Measurements from ENCODE around the gene CELSR2. TPM values are rescaled to one million over a fixed set of nuclear protein-coding genes. Genes with fewer than 3 reads are reported as not detected.

The CELSR2 gene
- total and polyA plus RNA-seq, 7 donors: 0.69 to 12.5 (median 6.9) TPM

- intact Hi-C loops (cut with DNase I): no loop called here
- WGBS, 3 donors: 95 to 96% (median 96%) methylated on average over 7 of the region's 7 CpGs
- TF ChIP-seq CTCF (IDR thresholded peaks at IDR 0.05): no peak
- no peak for DNase-seq
- Histone ChIP-seq H3K27ac (no peak overlapping the region), H3K36me3 (ENCODE audit: insufficient read depth in 1 of 2, low read depth in 1 of 2) (no peaks in the 10 kb centered on the region), H3K9me3 (no peaks in the 10 kb centered on the region), H3K4me1 (peaks cover 14% of the 10 kb centered on the region), H3K27me3 (ENCODE audit: insufficient read depth in 3 of 3, low read length in 2 of 3) (no peaks in the 10 kb centered on the region), H3K4me3 (no peak overlapping the region)
- no peak for ATAC-seq
Observed at GRCh38 chr1:109248444-109248796, 919 bp upstream of the CELSR2 start.

- Histone ChIP-seq H3K4me3 (peak overlapping the region; percentile 76), H3K36me3 (ENCODE audit: insufficient read depth in 1 of 2, low read depth in 1 of 2) (no peaks in the 10 kb centered on the region), H3K27me3 (ENCODE audit: insufficient read depth in 3 of 3, low read length in 2 of 3) (no peaks in the 10 kb centered on the region), H3K27ac (no peak overlapping the region), H3K4me1 (peaks cover 21% of the 10 kb centered on the region), H3K9me3 (no peaks in the 10 kb centered on the region)
- ATAC-seq (peak; percentile 6 to 20 (median 14)), DNase-seq (peak in 1 of 2 donors; percentile 56)
- 2 to 4% (median 2%) methylated on average over 46 to 80 of the region's 80 CpGs for WGBS, 3 donors
- intact Hi-C loops (cut with DNase I): no loop called here
- no peak for TF ChIP-seq CTCF (IDR thresholded peaks at IDR 0.05)
Observed at GRCh38 chr1:109249654-109250401, 489 bp downstream of the CELSR2 start.

GRCh38 chr1:109250454-109251276 lies 1.3 kb downstream of the CELSR2 start:
- peak overlapping the region; percentile 76 for H3K4me3 ChIP-seq
- no peak for ATAC-seq
- no peak overlapping the region for H3K27ac ChIP-seq
- H3K27me3 ChIP-seq (ENCODE audit: insufficient read depth in 3 of 3, low read length in 2 of 3): no peaks in the 10 kb centered on the region
- WGBS, 3 donors: 82 to 90% (median 86%) methylated on average over 33 of the region's 33 CpGs
- intact Hi-C loops (cut with DNase I): no loop called here
- H3K4me1 ChIP-seq: peaks cover 27% of the 10 kb centered on the region
- no peaks in the 10 kb centered on the region for H3K9me3 ChIP-seq
- no peak for TF ChIP-seq CTCF (IDR thresholded peaks at IDR 0.05)
- peak in 1 of 2 donors; percentile 49 for DNase-seq
- no peaks in the 10 kb centered on the region for H3K36me3 ChIP-seq (ENCODE audit: insufficient read depth in 1 of 2, low read depth in 1 of 2)

GRCh38 chr1:109251277-109252166 lies 2.2 kb downstream of the CELSR2 start:
- no peak overlapping the region for H3K27ac ChIP-seq
- intact Hi-C loops (cut with DNase I): no loop called here
- no peaks in the 10 kb centered on the region for H3K27me3 ChIP-seq (ENCODE audit: insufficient read depth in 3 of 3, low read length in 2 of 3)
- H3K4me1 ChIP-seq: peaks cover 27% of the 10 kb centered on the region
- DNase-seq (peak in 1 of 2 donors; percentile 44), ATAC-seq (no peak)
- WGBS, 3 donors: 96% methylated on average over 32 of the region's 32 CpGs
- no peaks in the 10 kb centered on the region for H3K9me3 ChIP-seq
- no peak overlapping the region for H3K4me3 ChIP-seq
- TF ChIP-seq CTCF (IDR thresholded peaks at IDR 0.05): no peak
- H3K36me3 ChIP-seq (ENCODE audit: insufficient read depth in 1 of 2, low read depth in 1 of 2): no peaks in the 10 kb centered on the region
